HEK293T (cell line): ENCODE results near the gene MYG1.

Experiments
- ARNT ChIP-seq: fragments of 450-650 bp; IDR thresholded peaks from 2 replicates; pipeline ENCODE4 v1.6.1; 2017; ENCODE audit warnings: mild to moderate bottlenecking
- BHLHE40 ChIP-seq: fragments of 450-650 bp; IDR thresholded peaks from 2 replicates; pipeline ENCODE4 v1.6.1; 2016; ENCODE audit warnings: mild to moderate bottlenecking, moderate library complexity, borderline replicate concordance
- ELF4 ChIP-seq: fragments of 450-650 bp; IDR thresholded peaks from 2 replicates; pipeline ENCODE4 v1.6.1; 2017; ENCODE audit warnings: antibody characterized with exemption
- FOXA1 ChIP-seq: fragments of 450-650 bp; IDR thresholded peaks from 2 replicates; pipeline ENCODE4 v1.6.1; 2016; ENCODE audit warnings: mild to moderate bottlenecking
- FOXK2 ChIP-seq: fragments of 450-650 bp; IDR thresholded peaks from 2 replicates; pipeline ENCODE4 v1.6.1; 2016; ENCODE audit warnings: mild to moderate bottlenecking
- FOXM1 ChIP-seq: fragments of 450-650 bp; IDR thresholded peaks from 2 replicates; pipeline ENCODE4 v1.6.1; 2017; ENCODE audit warnings: mild to moderate bottlenecking, borderline replicate concordance
- HDGF ChIP-seq: fragments of 450-650 bp; IDR thresholded peaks from 2 replicates; pipeline ENCODE4 v1.6.1; 2017; ENCODE audit warnings: antibody characterized with exemption, borderline replicate concordance
- SUZ12 ChIP-seq: fragments of 450-650 bp; IDR thresholded peaks from 2 replicates; pipeline ENCODE4 v1.6.1; 2016; ENCODE audit warnings: mild to moderate bottlenecking
- TARDBP ChIP-seq: fragments of 450-650 bp; IDR thresholded peaks from 2 replicates; pipeline ENCODE4 v1.6.1; 2016

GRCh38 chr12:53274445-53274844 is 25.1 kb upstream of the MYG1 start:
- TF ChIP-seq HDGF (no peak), TARDBP (no peak), SUZ12 (no peak), FOXA1 (no peak), BHLHE40 (no peak), ARNT (no peak), ELF4 (no peak), FOXM1 (no peak), FOXK2 (no peak)
